Activated CD4-positive, alpha-beta T cell treated with anti-CD3 and anti-CD28 coated beads, Interleukin-2, amount 50 U/mL, for 24 hours (primary cell): ENCODE measurements around the gene RGSL1.
A peak's percentile ranks its signal among the peaks of the same experiment; 100 is the strongest.
"Not testable (repeated sequence)": the region's sequence is repeated elsewhere in the genome, so short reads cannot be mapped to it uniquely, and the experiment has no call there.

ENCODE experiments used
- DNase-seq, 2 donors: peaks; one replicate each; pipeline ENCODE4 v3.0.0-alpha.2; 2020; ENCODE audit warnings: low read depth in 1 of 2, low spot score in 1 of 2

The RGSL1 gene

DNA sequence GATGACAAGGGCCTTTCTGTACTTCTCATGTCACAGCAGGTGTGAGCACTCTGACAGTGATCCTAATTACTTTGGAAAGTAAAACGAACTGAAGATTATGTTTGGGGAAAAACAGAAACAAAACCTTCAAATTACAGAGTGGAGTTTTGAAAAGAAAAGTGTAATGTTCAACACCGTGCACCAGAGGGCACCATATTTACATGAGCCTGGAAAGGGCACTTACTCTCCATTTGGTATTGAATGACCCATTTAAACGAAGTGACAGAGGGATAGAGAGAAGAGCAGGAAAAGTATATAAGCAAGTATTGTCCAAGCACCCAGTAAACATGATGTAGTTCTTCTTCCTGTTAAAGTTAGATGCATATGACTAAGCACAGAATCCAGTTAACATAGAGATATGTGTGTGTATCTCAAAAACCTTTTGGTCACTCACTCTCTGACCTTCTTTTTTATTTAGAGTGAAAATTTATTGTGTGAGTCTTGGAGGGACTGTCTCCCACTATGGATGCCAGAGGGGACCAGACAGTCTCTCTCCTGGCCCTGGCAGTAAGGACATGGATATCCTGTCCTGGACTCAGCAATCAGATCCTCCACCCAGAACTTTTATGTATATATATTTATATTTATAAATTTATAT, 3.8 kb upstream of the RGSL1 start:
- DNase-seq: peak in 1 of 2 donors; percentile 7

DNA sequence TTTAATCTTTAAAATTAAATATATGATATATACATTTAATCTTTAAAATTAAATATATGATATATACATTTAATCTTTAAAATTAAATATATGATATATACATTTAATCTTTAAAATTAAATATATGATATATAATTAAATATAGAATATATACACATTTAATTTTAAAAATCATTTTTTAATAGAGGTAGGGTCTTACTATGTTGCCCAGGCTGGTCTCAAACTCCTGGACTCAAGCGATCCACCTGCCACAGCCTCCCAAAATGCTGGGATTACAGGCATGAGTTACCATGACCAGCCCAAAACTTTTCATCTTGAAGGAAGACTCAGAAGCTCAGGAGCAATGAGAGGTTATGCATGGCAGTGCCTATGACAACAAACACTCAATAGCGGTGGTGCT, 2.8 kb upstream of the RGSL1 start:
- DNase-seq: not testable (repeated sequence)

DNA sequence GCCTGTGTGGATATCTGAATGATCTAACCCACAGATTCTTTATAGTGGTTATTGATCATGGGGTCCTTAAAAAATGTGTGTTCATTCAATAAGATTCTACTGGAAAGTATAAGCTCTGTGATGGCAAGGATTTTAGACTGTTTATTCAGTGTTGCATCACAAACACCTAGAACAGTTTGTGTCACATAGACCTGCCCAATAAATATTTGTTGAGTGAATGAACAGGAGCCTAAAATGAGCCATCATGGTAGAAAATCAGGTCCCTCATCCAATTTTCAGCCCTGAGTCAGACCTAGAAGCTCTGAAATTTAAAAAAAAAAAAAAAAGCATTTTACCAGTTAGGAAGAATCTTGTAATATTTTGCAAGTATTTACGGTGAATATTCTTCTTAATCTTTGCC, 2.3 kb upstream of the RGSL1 start:
- DNase-seq: no peak

DNA sequence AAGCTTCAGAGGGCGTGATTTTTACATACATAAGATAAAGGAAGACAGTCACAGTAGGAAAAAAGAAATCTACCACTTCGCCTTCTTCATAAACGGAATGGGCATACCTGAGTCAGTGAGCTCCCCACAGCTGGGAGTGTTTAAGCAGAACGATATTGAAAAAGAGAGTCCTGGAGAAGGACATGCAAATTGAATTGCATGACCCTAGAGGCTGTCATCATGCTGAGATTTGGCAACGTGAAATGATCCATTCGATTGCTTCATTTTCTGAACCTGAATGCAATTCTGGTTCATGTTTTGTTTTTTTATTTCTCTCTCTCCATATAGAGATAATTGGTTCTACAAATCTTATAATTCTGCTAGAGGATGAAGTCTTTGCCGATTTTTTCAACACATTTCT, 3.7 kb downstream of the RGSL1 start:
- DNase-seq: no peak

DNA sequence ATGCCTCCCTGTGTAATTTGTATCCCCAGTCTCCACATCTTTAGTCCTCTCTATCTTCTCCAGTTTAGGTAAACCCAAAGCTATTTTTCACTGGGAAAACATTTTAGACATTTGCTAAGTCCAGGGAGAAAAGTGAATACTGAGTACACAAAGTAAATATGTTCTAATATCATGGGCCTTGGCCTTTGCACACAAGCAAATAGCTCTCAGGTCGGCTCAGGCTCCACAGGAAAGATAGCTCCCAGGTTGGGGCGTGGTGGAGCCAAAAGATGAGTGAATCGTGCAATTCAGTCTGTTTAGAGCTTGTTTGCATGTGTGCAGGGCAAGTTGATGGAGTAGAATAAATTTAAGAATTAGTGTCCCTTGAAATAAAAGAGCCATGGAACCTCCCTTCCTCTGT, 7.9 kb downstream of the RGSL1 start:
- no peak for DNase-seq

DNA sequence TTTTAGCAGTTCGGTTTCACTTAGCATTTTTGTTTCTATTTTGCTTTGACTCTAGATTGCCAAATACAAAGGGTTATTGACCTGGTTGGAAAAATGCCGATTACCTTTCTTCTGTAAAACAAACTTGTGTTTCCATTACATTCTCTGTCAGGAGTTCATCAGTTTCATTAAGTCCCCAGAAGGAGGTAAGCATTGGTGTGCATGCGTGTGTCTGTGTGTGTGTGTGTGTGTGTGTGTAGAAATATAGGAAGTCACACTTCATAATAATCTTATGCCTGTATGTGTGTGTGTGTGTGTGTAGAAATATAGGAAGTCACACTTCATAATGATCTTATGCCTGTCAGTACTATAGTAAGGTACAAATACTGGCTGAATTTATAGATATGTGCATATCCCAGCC, 10.0 kb downstream of the RGSL1 start:
- DNase-seq: no peak

- DNase-seq: no peak
Measured at GRCh38 chr1:182460550-182460951, 10.6 kb downstream of the RGSL1 start.

DNA sequence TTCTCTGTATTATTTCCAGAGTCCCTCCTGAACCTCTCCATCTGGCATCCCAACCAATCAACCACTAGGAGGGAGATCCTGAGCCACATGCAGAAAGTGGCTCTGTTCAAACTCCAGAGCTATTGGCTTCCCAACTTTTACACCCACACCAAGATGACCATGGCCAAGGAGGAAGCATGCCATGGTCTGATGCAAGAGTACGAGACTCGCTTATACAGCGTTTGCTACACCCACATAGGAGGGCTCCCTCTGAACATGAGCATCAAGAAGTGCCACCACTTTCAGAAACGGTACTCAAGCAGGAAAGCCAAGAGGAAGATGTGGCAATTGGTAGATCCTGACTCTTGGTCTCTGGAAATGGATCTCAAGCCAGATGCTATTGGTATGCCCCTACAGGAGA, 23.6 kb downstream of the RGSL1 start:
- DNase-seq: no peak

DNA sequence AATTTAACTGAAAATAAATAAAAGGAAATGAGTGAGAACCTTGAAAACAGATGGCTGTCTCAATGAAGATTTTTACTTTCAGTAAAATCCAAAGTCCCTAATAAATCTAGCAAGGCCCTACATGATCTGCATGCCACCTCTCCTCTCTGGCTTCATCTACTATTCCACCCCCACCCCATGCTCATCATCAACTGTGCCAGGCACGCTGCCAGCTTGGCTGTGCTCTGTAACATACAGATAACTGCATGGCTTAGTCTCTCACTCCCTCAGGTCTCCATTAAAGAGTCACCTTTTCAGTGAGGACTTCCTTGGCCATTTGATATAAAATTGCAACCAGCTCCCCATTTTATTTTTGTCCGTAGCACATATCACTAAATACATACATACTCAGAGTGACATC, 26.7 kb downstream of the RGSL1 start:
- DNase-seq: no peak

GRCh38 chr1:182478238-182478637, 28.3 kb downstream of the RGSL1 start:
- no peak for DNase-seq

DNA sequence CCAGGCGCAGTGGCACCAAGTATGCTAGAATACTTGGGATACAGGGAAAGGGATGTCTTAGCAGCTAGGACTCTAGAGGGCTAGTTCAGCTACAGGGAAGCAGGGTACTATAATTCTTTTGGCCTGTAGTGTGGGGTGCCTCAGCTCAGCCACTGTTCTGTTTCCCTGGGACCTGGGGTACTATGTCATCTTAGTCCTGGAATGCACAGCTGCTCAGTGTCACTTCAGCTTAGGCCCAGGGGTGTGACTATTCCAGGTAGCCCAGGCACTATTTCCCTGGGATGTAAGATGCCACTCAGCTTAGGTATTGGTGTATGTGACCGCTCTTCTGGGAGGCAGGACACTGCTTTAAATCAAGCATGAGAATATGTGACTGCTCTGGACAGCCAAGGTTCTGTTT, 34.1 kb downstream of the RGSL1 start:
- DNase-seq: no peak

DNA sequence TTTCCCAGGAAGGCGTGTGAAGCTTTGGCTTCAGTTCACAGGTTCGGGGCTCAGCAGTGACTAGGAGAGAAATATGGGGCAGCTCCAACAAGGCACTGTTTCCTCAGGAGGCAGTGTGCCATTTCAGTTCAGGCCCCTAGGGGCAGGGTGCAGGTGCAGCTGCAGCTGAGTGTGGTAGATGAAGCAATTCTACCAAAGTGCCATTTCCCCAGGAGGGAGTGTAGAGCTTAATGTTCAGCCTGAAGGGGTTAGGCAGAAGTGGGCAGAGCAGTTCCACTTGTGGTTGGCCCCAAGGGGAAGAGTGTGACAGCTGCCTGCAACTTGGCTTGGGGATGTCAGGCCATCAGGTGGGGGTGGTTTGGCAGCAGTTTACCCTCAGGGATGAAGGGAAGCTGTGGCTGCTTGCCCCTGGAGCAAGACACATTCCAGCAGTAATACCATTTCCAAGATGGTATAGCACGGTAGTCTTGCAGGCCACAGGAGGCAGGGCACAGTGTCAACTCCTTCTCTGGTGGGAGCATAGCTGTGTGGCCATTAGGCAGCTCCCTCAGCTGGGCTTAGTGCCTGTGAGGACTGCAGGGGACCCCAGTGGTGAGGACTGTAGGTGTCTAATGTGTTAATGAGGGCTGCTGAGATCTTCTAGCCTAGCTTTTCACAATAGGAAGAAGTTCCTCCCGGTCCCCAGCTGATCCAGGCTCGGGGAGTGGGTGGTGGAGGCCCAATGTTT, 34.7 kb downstream of the RGSL1 start:
- no peak for DNase-seq

GRCh38 chr1:182485861-182486260, 35.9 kb downstream of the RGSL1 start:
- no peak for DNase-seq

DNA sequence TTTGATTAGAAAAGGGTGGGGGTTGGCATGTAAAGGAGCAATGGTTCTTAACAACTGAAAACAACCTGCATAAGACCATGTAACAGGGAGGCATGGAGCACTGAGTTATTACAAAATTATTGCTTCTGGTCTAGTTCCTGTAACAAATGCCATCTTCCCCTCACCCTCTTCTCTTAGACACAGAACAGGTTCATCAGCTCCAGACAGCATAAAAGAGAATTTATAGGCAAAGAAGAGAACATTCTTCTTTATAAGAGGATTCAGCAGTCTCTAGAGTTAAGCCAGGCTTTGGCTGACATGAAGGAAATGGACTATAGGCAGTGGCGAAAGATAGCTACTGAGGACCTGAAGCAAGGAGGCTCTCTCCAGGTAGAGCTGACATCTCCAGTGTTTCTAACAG, 38.9 kb downstream of the RGSL1 start:
- DNase-seq: no peak

- DNase-seq: no peak
Measured at GRCh38 chr1:182493063-182493462, 43.1 kb downstream of the RGSL1 start.

DNA sequence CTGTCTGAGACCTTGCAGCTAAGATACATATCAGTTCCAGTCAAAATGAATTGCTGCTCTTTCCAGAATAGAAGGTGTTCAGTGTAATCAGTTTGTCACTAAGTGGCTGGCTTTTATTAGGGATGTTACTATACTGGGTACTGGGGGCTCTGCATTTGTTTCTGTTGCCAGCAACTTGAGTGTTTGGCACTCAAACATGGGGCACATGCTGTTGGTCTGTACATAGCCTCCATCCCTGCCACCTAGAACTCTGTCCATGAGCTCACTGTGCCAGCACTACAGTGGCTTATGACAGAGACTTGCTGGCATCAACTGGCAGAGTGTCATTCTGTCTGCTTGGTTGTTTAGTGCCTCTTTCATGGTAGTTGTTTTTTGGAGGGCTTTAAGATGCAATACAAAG, 45.1 kb downstream of the RGSL1 start:
- DNase-seq: no peak

GRCh38 chr1:182495693-182496092, 45.7 kb downstream of the RGSL1 start:
- no peak for DNase-seq

DNA sequence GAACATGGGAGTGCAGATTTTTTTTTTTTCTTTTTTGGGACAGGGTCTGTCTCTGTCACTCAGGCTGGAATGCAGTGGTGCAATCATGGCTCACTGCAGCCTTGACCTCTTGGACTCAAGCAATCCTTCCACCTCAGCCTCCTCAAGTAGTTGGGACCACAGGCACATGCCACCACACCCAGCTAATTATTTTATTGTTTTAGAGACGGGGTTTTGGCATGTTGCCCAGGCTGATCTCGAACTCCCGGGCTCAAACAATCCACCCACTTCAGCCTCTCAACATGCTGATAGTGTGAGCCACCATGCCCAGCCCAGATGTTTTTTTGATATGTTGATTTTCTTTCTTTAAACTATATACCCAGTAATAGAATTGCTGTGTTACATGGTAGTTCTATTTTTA, 57.7 kb downstream of the RGSL1 start:
- DNase-seq: no peak

GRCh38 chr1:182515556-182515955, 65.6 kb downstream of the RGSL1 start:
- DNase-seq: no peak

DNA sequence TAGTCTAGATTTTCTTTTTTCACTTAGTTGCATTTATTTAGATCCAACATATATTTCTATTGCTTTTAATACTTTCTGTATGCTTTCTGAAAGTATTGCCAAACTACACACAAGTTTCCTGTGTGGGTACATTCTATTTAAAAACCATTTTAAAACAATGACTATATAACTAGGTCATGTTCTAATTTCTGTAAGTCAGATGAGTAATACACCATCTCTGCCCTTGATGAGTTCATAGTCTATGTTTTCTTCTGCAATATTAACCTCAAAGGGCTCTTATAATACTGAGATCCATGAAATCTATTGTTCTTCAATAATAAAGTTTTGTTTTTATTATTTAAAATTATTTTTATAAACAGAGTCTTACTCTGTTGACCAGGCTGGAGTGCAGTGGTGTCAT, 70.8 kb downstream of the RGSL1 start:
- no peak for DNase-seq

DNA sequence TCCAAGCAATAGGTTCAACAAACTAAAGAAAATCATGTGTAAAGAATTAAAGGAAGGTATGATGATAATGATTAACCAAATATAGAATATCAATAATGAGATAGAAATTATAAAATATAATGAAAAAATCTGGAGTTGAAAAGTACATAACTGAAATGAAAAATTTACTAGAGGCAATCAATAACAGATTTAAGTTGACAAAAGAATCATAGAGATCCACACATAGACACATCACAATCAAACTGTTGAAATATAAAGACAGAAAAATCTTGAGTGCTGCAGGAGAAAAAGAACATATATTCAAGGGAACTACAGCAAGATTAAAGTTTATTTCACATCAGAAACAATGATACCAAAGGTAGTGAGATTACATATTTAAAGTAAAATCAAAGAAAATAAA, 75.4 kb downstream of the RGSL1 start:
- no peak for DNase-seq

- DNase-seq: no peak
Measured at GRCh38 chr1:182527680-182528079, 77.7 kb downstream of the RGSL1 start.

GRCh38 chr1:182528206-182528605, 78.3 kb downstream of the RGSL1 start:
- DNase-seq: not testable (repeated sequence)
